H9 (cell line): ENCODE data around the gene TEX38. TPM values are rescaled to one million over a fixed set of nuclear protein-coding genes. Genes with fewer than 3 reads are reported as not detected.

Source experiments
- DNase-seq: peaks from one replicate; pipeline ENCODE4 v3.0.0-alpha.2; 2017
- H2AFZ ChIP-seq: one replicate; pipeline ENCODE4 v1.6.1; 2013; ENCODE audit warnings: mild to moderate bottlenecking, low read length, control low read depth, moderate library complexity
- H2AK5ac ChIP-seq: 2 replicates; pipeline ENCODE4 v1.6.1; 2013; ENCODE audit warnings: low read length, control low read depth, mixed read lengths; ENCODE audit not compliant: insufficient read length
- H2BK120ac ChIP-seq: one replicate; pipeline ENCODE4 v1.6.1; 2013; ENCODE audit warnings: low read depth, mild to moderate bottlenecking, low read length, control low read depth, inconsistent platforms; ENCODE audit not compliant: poor library complexity, severe bottlenecking
- H2BK12ac ChIP-seq: 2 replicates; pipeline ENCODE4 v1.6.1; 2013; ENCODE audit warnings: low read length, control low read depth, mixed read lengths, low read depth; ENCODE audit not compliant: insufficient read length
- H2BK15ac ChIP-seq: 2 replicates; pipeline ENCODE4 v1.6.1; 2013; ENCODE audit warnings: low read depth, low read length, control low read depth
- H2BK20ac ChIP-seq: one replicate; pipeline ENCODE4 v1.6.1; 2013; ENCODE audit warnings: low read depth, mild to moderate bottlenecking, low read length, control low read depth, inconsistent platforms; ENCODE audit not compliant: poor library complexity, severe bottlenecking
- H2BK5ac ChIP-seq: 2 replicates; pipeline ENCODE4 v1.6.1; 2013; ENCODE audit warnings: low read length, control low read depth, mixed read lengths; ENCODE audit not compliant: insufficient read length
- H3K14ac ChIP-seq: 2 replicates; pipeline ENCODE4 v1.6.1; 2013; ENCODE audit warnings: low read length, control low read depth; ENCODE audit not compliant: insufficient read depth
- H3K18ac ChIP-seq: 2 replicates; pipeline ENCODE4 v1.6.1; 2013; ENCODE audit warnings: low read depth, mild to moderate bottlenecking, mixed read lengths, low read length, control low read depth; ENCODE audit not compliant: insufficient read length
- H3K23ac ChIP-seq: 2 replicates; pipeline ENCODE4 v1.6.1; 2013; ENCODE audit warnings: low read length, control low read depth, mixed read lengths, low read depth; ENCODE audit not compliant: insufficient read length
- H3K23me2 ChIP-seq: 2 replicates; pipeline ENCODE4 v1.6.1; 2013; ENCODE audit warnings: low read depth, mild to moderate bottlenecking, mixed read lengths, low read length, control low read depth; ENCODE audit not compliant: insufficient read length, poor library complexity, severe bottlenecking
- H3K27ac ChIP-seq: 2 replicates; pipeline ENCODE4 v1.5.1; 2013; ENCODE audit warnings: low read length, control low read depth, mixed read lengths, low read depth; ENCODE audit not compliant: insufficient read length
- H3K27me3 ChIP-seq: 2 replicates; pipeline ENCODE4 v1.6.1; 2013; ENCODE audit warnings: low read length, control low read depth, inconsistent platforms; ENCODE audit not compliant: insufficient read depth
- H3K4ac ChIP-seq: 2 replicates; pipeline ENCODE4 v1.6.1; 2013; ENCODE audit warnings: low read depth, mild to moderate bottlenecking, control low read depth, inconsistent platforms, low read length, moderate library complexity
- H3K4me1 ChIP-seq: 2 replicates; pipeline ENCODE4 v1.6.1; 2013; ENCODE audit warnings: low read length, control low read depth, inconsistent platforms; ENCODE audit not compliant: insufficient read depth
- H3K4me2 ChIP-seq: 2 replicates; pipeline ENCODE4 v1.6.1; 2013; ENCODE audit warnings: low read length, control low read depth, mixed read lengths; ENCODE audit not compliant: insufficient read length, insufficient read depth
- H3K56ac ChIP-seq: 2 replicates; pipeline ENCODE4 v1.6.1; 2013; ENCODE audit warnings: low read depth, mild to moderate bottlenecking, mixed read lengths, low read length, control low read depth; ENCODE audit not compliant: insufficient read length
- H3K79me1 ChIP-seq: 2 replicates; pipeline ENCODE4 v1.6.1; 2013; ENCODE audit warnings: low read depth, mild to moderate bottlenecking, moderate library complexity, low read length, control low read depth, inconsistent platforms; ENCODE audit not compliant: insufficient read depth, poor library complexity, severe bottlenecking
- H3K79me2 ChIP-seq: 2 replicates; pipeline ENCODE4 v1.6.1; 2013; ENCODE audit warnings: low read length, control low read depth, inconsistent platforms; ENCODE audit not compliant: insufficient read depth
- H3K9ac ChIP-seq: 2 replicates; pipeline ENCODE4 v1.6.1; 2013; ENCODE audit warnings: low read length, control low read depth, mixed read lengths; ENCODE audit not compliant: insufficient read length; ENCODE audit errors: extremely low read depth
- H3K9me3 ChIP-seq: one replicate; pipeline ENCODE4 v1.6.1; 2013; ENCODE audit warnings: low read depth, low read length, inconsistent platforms; ENCODE audit not compliant: control insufficient read depth
- H3T11ph ChIP-seq: one replicate; pipeline ENCODE4 v1.6.1; 2013; ENCODE audit warnings: mild to moderate bottlenecking, low read length, control low read depth, inconsistent platforms
- H4K20me1 ChIP-seq: one replicate; pipeline ENCODE4 v1.6.1; 2013; ENCODE audit not compliant: control insufficient read depth, insufficient read length, insufficient read depth
- H4K5ac ChIP-seq: 2 replicates; pipeline ENCODE4 v1.6.1; 2013; ENCODE audit warnings: low read depth, mild to moderate bottlenecking, mixed read lengths, low read length, control low read depth; ENCODE audit not compliant: insufficient read length
- H4K8ac ChIP-seq: replicated peaks from 2 replicates; pipeline ENCODE4 v1.6.1; 2013; ENCODE audit warnings: low read length, control low read depth, mixed read lengths, low read depth; ENCODE audit not compliant: insufficient read length
- H4K91ac ChIP-seq: 2 replicates; pipeline ENCODE4 v1.6.1; 2013; ENCODE audit warnings: low read depth, mild to moderate bottlenecking, moderate library complexity, mixed read lengths, low read length, control low read depth; ENCODE audit not compliant: insufficient read length
- H3K27ac Mint-ChIP-seq, 3 experiments: 2 replicates in 2 of 3; 3 replicates in 1 of 3; pipeline ENCODE4 v1.8.0; 2020 to 2021; ENCODE audit warnings: mixed read lengths in 3 of 3, mild to moderate bottlenecking in 1 of 3, moderate library complexity in 1 of 3
- H3K27me3 Mint-ChIP-seq: 2 replicates; pipeline ENCODE4 v1.8.0; 2021; ENCODE audit warnings: low read depth, mild to moderate bottlenecking, moderate library complexity, mixed read lengths
- H3K36me3 Mint-ChIP-seq, 3 experiments: 2 replicates in 2 of 3; 3 replicates in 1 of 3; pipeline ENCODE4 v1.8.0; 2020 to 2021; ENCODE audit warnings: low read depth in 3 of 3, mixed read lengths in 3 of 3; ENCODE audit not compliant: insufficient read depth in 1 of 3
- H3K4me1 Mint-ChIP-seq, 2 experiments: 2 replicates each; pipeline ENCODE4 v1.8.0; 2020; ENCODE audit warnings: mixed read lengths in 2 of 2
- H3K4me3 Mint-ChIP-seq, 2 experiments: 2 replicates in 1 of 2; 3 replicates in 1 of 2; pipeline ENCODE4 v1.8.0; 2020 to 2021; ENCODE audit warnings: mild to moderate bottlenecking in 2 of 2, mixed read lengths in 2 of 2, moderate library complexity in 1 of 2
- H3K9me3 Mint-ChIP-seq, 2 experiments: 2 replicates in 1 of 2; 3 replicates in 1 of 2; pipeline ENCODE4 v1.8.0; 2020; ENCODE audit warnings: mild to moderate bottlenecking in 2 of 2, mixed read lengths in 2 of 2, moderate library complexity in 1 of 2
- CTCF ChIP-seq: fragments of 200-600 bp; sonication (generic); conservative IDR thresholded peaks from 3 replicates; pipeline ENCODE4 v1.8.0; 2021; ENCODE audit warnings: antibody characterized with exemption, mild to moderate bottlenecking
- WGBS: extraction: QIAGEN DNeasy Blood & Tissue Kit; methylation state at CpG from one replicate; pipeline ENCODE4 v1.1.7; 2013; ENCODE audit warnings: missing lambda C conversion rate, low lambda C conversion rate, mixed read lengths; ENCODE audit not compliant: insufficient read length; ENCODE audit errors: extremely low coverage; 5-methylcytosine and 5-hydroxymethylcytosine counted together
- total RNA-seq: library from RNA; stranded (reverse); gene quantifications from 2 replicates; pipeline ENCODE4 v1.2.1, GENCODE V29; 2021

The TEX38 gene
- total RNA-seq, 1 experiment from 2014 or later = not detected

DNA sequence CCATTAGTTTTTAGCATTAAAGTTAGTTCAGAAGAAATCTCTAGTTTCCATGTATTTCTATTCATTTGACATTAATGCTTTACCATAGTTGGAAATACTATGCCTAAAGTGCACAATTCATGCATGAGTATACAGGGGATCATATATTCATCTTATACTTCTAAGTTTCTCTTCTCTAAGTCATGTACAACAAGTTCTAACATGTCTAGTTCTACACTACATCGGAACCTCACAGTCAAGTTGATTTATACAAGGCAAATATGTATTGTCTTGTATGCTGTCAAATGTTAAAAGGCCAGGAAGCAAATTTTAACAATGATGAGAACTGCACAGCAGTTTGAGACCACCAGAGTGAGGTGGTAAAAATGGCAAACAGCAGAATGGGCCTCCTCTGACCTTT, 32.1 kb upstream of the TEX38 start:
- DNase-seq = no peak
- H2BK120ac ChIP-seq = no peak overlapping the region
- no peak overlapping the region for H2AK5ac ChIP-seq
- H3K4ac ChIP-seq = no peak overlapping the region
- H3K36me3 Mint-ChIP-seq = peaks cover 2 to 17% (median 14%) of the 10 kb centered on the region in 3 experiments; a peak in 6 of 7 replicates
- no CpG with 5 or more reads among the region's 1 CpG for WGBS
- H3K9me3 ChIP-seq = no peaks in the 10 kb centered on the region
- H2BK5ac ChIP-seq = no peak overlapping the region
- no peak overlapping the region for H4K91ac ChIP-seq
- no peaks in the 10 kb centered on the region for H3K79me2 ChIP-seq
- no peaks in the 10 kb centered on the region for H3K79me1 ChIP-seq
- H3K23me2 ChIP-seq = no peaks in the 10 kb centered on the region
- H3K9me3 Mint-ChIP-seq = no peaks in the 10 kb centered on the region
- no peak overlapping the region for H4K5ac ChIP-seq
- no peaks in the 10 kb centered on the region for H3K27me3 Mint-ChIP-seq
- H3K4me1 ChIP-seq = no peaks in the 10 kb centered on the region
- no peak for TF ChIP-seq CTCF
- H3K4me1 Mint-ChIP-seq = no peaks in the 10 kb centered on the region
- H3K4me3 Mint-ChIP-seq = no peak overlapping the region
- H3K9ac ChIP-seq = no peak overlapping the region
- no peak overlapping the region for H3K18ac ChIP-seq
- no peak overlapping the region for H3K27ac Mint-ChIP-seq
- no peak overlapping the region for H3T11ph ChIP-seq
- no peak overlapping the region for H2BK12ac ChIP-seq
- no peak overlapping the region for H4K8ac ChIP-seq
- H2AFZ ChIP-seq = no peak overlapping the region
- H3K14ac ChIP-seq = no peak overlapping the region
- H3K4me2 ChIP-seq = no peak overlapping the region
- H3K23ac ChIP-seq = no peak overlapping the region
- no peak overlapping the region for H3K56ac ChIP-seq
- no peak overlapping the region for H2BK20ac ChIP-seq
- H3K27me3 ChIP-seq = no peaks in the 10 kb centered on the region
- H2BK15ac ChIP-seq = no peak overlapping the region
- no peaks in the 10 kb centered on the region for H4K20me1 ChIP-seq
- H3K27ac ChIP-seq = no peak overlapping the region
